Measurements from ENCODE around the gene DENND2A. TPM values are rescaled to one million over a fixed set of nuclear protein-coding genes. Genes with fewer than 3 reads are reported as not detected.

Gene DENND2A
- total RNA-seq, 3 donors from 2014 or later: 6.9 to 13.1 (median 7.6) TPM

DNA sequence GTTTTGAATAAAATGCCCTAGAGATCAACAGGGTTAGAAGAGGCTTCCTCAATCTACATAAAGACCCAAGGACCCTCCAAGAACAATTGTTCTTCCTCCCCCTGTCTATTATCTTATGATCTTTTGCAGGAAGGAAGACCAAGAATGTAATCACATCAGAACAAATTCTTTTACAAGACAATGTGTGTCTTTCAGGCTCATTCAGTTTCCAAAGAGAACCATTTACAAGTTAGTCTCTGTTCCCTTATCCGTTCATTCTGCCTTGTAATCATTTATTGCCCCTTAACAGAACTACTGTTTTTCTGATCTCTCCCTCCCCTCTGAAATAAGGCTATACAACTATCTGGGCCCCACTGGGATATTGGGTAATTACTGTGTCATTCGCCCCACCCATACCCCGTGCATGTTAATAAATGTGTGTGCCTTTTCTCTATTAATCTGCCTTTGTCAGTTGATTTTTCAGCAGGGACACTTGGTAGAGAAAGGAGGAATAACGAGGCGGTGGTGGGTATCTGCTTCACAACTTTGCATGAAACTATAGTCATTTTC lies 155.6 kb downstream of the DENND2A start:
- no peak for DNase-seq (ENCODE audit: low spot score in 2 of 2)
- Histone ChIP-seq H3K27ac (no peak overlapping the region), H3K4me3 (no peak overlapping the region), H3K36me3 (no peaks in the 10 kb centered on the region), H3K9me3 (no peaks in the 10 kb centered on the region), H3K4me1 (no peaks in the 10 kb centered on the region), H3K27me3 (no peaks in the 10 kb centered on the region)
- intact Hi-C loops (cut with DNase I; ENCODE audit: low total_unique reads): no loop called here
- TF ChIP-seq POLR2A (IDR thresholded peaks at IDR 0.05): no peak
- no peak for TF ChIP-seq POLR2AphosphoS5 (IDR thresholded peaks at IDR 0.05)
- TF ChIP-seq, protein P1, sequence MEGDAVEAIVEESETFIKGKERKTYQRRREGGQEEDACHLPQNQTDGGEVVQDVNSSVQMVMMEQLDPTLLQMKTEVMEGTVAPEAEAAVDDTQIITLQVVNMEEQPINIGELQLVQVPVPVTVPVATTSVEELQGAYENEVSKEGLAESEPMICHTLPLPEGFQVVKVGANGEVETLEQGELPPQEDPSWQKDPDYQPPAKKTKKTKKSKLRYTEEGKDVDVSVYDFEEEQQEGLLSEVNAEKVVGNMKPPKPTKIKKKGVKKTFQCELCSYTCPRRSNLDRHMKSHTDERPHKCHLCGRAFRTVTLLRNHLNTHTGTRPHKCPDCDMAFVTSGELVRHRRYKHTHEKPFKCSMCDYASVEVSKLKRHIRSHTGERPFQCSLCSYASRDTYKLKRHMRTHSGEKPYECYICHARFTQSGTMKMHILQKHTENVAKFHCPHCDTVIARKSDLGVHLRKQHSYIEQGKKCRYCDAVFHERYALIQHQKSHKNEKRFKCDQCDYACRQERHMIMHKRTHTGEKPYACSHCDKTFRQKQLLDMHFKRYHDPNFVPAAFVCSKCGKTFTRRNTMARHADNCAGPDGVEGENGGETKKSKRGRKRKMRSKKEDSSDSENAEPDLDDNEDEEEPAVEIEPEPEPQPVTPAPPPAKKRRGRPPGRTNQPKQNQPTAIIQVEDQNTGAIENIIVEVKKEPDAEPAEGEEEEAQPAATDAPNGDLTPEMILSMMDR (IDR thresholded peaks at IDR 0.05): no peak

- Histone ChIP-seq H3K4me3 (no peak overlapping the region), H3K9me3 (no peaks in the 10 kb centered on the region), H3K27ac (no peak overlapping the region), H3K4me1 (no peaks in the 10 kb centered on the region), H3K27me3 (no peaks in the 10 kb centered on the region), H3K36me3 (no peaks in the 10 kb centered on the region)
- TF ChIP-seq, protein P1 (IDR thresholded peaks at IDR 0.05): no peak
- TF ChIP-seq POLR2A (IDR thresholded peaks at IDR 0.05) (no peak), POLR2AphosphoS5 (IDR thresholded peaks at IDR 0.05) (no peak)
- no peak for DNase-seq (ENCODE audit: low spot score in 2 of 2)
- intact Hi-C loops (cut with DNase I; ENCODE audit: low total_unique reads): no loop called here
These were observed 156.1 kb downstream of the DENND2A start for GRCh38 chr7:140484479-140484878.

DNA sequence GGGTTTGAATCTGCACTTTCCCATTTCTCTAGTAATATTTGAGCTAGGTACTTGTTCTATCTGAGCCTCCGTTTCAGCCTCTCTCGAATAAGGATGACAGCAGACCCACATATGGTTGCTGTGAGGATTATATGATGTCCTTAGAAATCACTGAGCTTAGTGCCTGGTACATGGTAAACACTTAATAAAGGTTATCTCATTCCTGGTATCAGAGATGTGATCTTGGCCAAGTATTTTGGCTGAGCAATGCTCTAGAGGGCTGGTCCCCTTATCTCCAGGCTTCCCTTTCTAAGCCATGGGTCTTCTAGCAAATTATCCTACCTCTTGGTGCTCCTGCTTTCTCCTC lies 160.9 kb downstream of the DENND2A start:
- intact Hi-C loops (cut with DNase I; ENCODE audit: low total_unique reads): no loop called here
- Histone ChIP-seq H3K36me3 (no peaks in the 10 kb centered on the region), H3K4me1 (no peaks in the 10 kb centered on the region), H3K9me3 (no peaks in the 10 kb centered on the region), H3K27me3 (no peaks in the 10 kb centered on the region), H3K27ac (peak overlapping the region; percentile 94 to 98), H3K4me3 (peak overlapping the region; percentile 93 to 100 (median 99))
- no peak for DNase-seq (ENCODE audit: low spot score in 2 of 2)
- TF ChIP-seq POLR2A (IDR thresholded peaks at IDR 0.05) (no peak), POLR2AphosphoS5 (IDR thresholded peaks at IDR 0.05) (no peak)
- TF ChIP-seq, protein P1 (IDR thresholded peaks at IDR 0.05): no peak

GRCh38 chr7:140479062-140479738 lies 161.4 kb downstream of the DENND2A start, which contains the start of gene MKRN1:
Gene MKRN1 (minus strand): TSS chr7:140479505. CDS start chr7:140479344, 161 bp downstream.
- Histone ChIP-seq H3K27ac (peak within 1 kb of the TSS; percentile 94 to 98), H3K9me3 (no peaks in the 10 kb centered on the region), H3K36me3 (no peaks in the 10 kb centered on the region), H3K4me3 (peak within 1 kb of the TSS; percentile 93 to 100 (median 99)), H3K27me3 (no peaks in the 10 kb centered on the region), H3K4me1 (no peaks in the 10 kb centered on the region)
- DNase-seq (ENCODE audit: low spot score in 2 of 2): peak; percentile 93 to 95
- intact Hi-C loops (cut with DNase I; ENCODE audit: low total_unique reads): no loop called here
- TF ChIP-seq POLR2A (IDR thresholded peaks at IDR 0.05): peak; percentile 30
- TF ChIP-seq, protein P1 (IDR thresholded peaks at IDR 0.05): peak in 1 of 3 donors; percentile 19
- peak; percentile 68 to 81 (median 80) for TF ChIP-seq POLR2AphosphoS5 (IDR thresholded peaks at IDR 0.05)
